Erythroblast (primary cell): ENCODE measurements around the gene IGSF8.

ENCODE experiments used
- GATA1 ChIP-seq: IDR thresholded peaks from 2 replicates; pipeline ENCODE4 v1.6.1; 2011; ENCODE audit warnings: low read depth, mild to moderate bottlenecking, control low read depth, low read length, moderate library complexity
- POLR2A ChIP-seq: IDR thresholded peaks from 2 replicates; pipeline ENCODE4 v1.6.1; 2011; ENCODE audit warnings: mild to moderate bottlenecking, low read length

DNA sequence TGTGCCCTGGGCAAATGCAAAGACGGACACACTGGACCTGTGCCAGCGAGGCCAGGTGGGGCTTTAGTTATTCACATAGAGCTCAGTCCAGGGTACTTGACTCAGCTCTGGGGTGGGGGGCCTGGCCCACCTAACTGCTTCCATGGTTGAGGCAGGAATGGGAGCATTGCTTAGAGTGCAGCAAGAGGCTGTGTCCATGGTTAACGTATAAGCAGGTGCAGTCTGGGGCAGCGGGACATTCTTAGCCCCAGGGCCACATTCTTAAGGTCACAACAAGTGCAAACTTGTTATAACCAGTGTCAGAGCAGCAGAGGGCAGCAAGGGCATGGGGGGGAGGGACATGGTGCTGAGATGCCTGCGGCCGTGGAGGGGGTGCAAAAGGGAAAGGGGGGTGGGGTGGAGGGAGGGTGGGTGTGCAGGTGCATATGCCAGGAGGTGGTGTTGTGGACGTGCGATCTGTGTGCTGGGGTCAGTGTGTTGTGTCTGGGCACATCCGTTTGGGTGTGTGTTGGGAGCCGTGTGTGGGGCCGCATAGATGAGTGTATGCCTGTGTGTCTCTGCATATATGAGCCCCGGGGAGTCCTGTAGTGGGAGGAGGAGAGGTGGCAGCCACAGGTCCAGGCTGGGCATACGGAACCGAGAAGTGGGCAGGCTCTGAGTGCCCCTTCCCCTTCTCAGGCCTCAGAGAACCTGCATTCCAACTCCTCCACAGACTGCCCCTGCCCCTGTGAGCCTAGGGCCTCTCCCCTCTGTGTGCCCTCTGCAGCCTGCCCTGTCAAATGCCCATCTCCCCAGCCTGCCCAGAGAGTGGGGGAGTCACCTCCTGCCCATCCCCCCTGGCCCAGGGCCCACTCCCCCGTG, 36.8 kb downstream of the IGSF8 start:
- TF ChIP-seq POLR2A = no peak
- TF ChIP-seq GATA1 = no peak
